ENCODE results near the gene RFNG.

- TF ChIP-seq POLR2A (IDR thresholded peaks at IDR 0.05) (no peak), POLR2AphosphoS5 (IDR thresholded peaks at IDR 0.05) (peak in 1 of 3 donors; percentile 2)
- TF ChIP-seq, protein P1, sequence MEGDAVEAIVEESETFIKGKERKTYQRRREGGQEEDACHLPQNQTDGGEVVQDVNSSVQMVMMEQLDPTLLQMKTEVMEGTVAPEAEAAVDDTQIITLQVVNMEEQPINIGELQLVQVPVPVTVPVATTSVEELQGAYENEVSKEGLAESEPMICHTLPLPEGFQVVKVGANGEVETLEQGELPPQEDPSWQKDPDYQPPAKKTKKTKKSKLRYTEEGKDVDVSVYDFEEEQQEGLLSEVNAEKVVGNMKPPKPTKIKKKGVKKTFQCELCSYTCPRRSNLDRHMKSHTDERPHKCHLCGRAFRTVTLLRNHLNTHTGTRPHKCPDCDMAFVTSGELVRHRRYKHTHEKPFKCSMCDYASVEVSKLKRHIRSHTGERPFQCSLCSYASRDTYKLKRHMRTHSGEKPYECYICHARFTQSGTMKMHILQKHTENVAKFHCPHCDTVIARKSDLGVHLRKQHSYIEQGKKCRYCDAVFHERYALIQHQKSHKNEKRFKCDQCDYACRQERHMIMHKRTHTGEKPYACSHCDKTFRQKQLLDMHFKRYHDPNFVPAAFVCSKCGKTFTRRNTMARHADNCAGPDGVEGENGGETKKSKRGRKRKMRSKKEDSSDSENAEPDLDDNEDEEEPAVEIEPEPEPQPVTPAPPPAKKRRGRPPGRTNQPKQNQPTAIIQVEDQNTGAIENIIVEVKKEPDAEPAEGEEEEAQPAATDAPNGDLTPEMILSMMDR (IDR thresholded peaks at IDR 0.05), result no peak
Observed at GRCh38 chr17:82091264-82092066, 39.9 kb upstream of the RFNG start.
